Osteoblast (primary cell): ENCODE measurements around the gene MATCAP1. TPM values are rescaled to one million over a fixed set of nuclear protein-coding genes. Genes with fewer than 3 reads are reported as not detected.
A peak's percentile ranks its signal among the peaks of the same experiment; 100 is the strongest.

ENCODE experiments used
- DNase-seq: peaks from one replicate; pipeline ENCODE4 v3.0.0; 2011; ENCODE audit warnings: low spot score, mixed read lengths; ENCODE audit not compliant: insufficient read length; ENCODE audit errors: missing footprints
- H2AFZ ChIP-seq: 2 replicates; pipeline ENCODE4 v1.6.0; 2011; ENCODE audit warnings: mild to moderate bottlenecking, low read length
- H3K27ac ChIP-seq: 2 replicates; pipeline ENCODE4 v1.5.1; 2011; ENCODE audit warnings: mild to moderate bottlenecking, low read depth, low read length, moderate library complexity
- H3K27me3 ChIP-seq: 2 replicates; pipeline ENCODE4 v1.6.0; 2012; ENCODE audit warnings: mild to moderate bottlenecking, control low read depth, inconsistent platforms, low read length, moderate library complexity; ENCODE audit not compliant: insufficient read depth
- H3K36me3 ChIP-seq: 2 replicates; pipeline ENCODE4 v1.5.1; 2011; ENCODE audit warnings: mild to moderate bottlenecking, low read length, control low read depth, moderate library complexity; ENCODE audit not compliant: insufficient read depth
- H3K4me1 ChIP-seq: 2 replicates; pipeline ENCODE4 v1.5.1; 2011; ENCODE audit warnings: mild to moderate bottlenecking, low read length, control low read depth, moderate library complexity; ENCODE audit not compliant: insufficient read depth
- H3K4me2 ChIP-seq: 2 replicates; pipeline ENCODE4 v1.6.0; 2011; ENCODE audit warnings: mild to moderate bottlenecking, low read length; ENCODE audit not compliant: insufficient read depth
- H3K4me3 ChIP-seq: fragments of 200-600 bp; sonication (generic); 3 replicates; pipeline ENCODE4 v1.5.1; 2012; ENCODE audit warnings: mild to moderate bottlenecking, low read length, inconsistent platforms; ENCODE audit not compliant: insufficient read depth
- H3K79me2 ChIP-seq: 2 replicates; pipeline ENCODE4 v1.6.0; 2012; ENCODE audit warnings: mild to moderate bottlenecking, low read length, control low read depth, inconsistent platforms; ENCODE audit not compliant: insufficient read depth
- H3K9me3 ChIP-seq: 2 replicates; pipeline ENCODE4 v1.5.1; 2011; ENCODE audit warnings: low read depth, low read length, control low read depth
- H4K20me1 ChIP-seq: 2 replicates; pipeline ENCODE4 v1.6.0; 2012; ENCODE audit warnings: mild to moderate bottlenecking, low read length, control low read depth; ENCODE audit not compliant: insufficient read depth
- CTCF ChIP-seq: IDR thresholded peaks from 2 replicates; pipeline ENCODE4 v1.5.1; 2011; ENCODE audit warnings: mild to moderate bottlenecking, low read depth, low read length, moderate library complexity; ENCODE audit errors: extremely low read depth
- total RNA-seq: library from RNA; depleted of rRNA; stranded (reverse); fragments of >200 nt; gene quantifications from 2 replicates; pipeline ENCODE4 v1.2.3, GENCODE V29; 2012

Gene MATCAP1
- total RNA-seq, 1 donor: 3.6 TPM

GRCh38 chr16:67198238-67198734, 14.5 kb upstream of the MATCAP1 start:
- peaks cover 37% of the 10 kb centered on the region for H4K20me1 ChIP-seq
- peaks cover 54% of the 10 kb centered on the region for H3K36me3 ChIP-seq
- H3K4me1 ChIP-seq: peaks cover 8% of the 10 kb centered on the region
- no peak overlapping the region for H3K4me3 ChIP-seq
- H3K9me3 ChIP-seq: no peaks in the 10 kb centered on the region
- peaks cover 30% of the 10 kb centered on the region for H3K79me2 ChIP-seq
- no peak overlapping the region for H3K4me2 ChIP-seq
- no peak overlapping the region for H2AFZ ChIP-seq
- peak; percentile 99 for DNase-seq
- H3K27ac ChIP-seq: no peak overlapping the region
- H3K27me3 ChIP-seq: no peaks in the 10 kb centered on the region
- TF ChIP-seq CTCF: peak; percentile 83

GRCh38 chr16:67197704-67198103, 13.9 kb upstream of the MATCAP1 start:
- TF ChIP-seq CTCF: no peak
- H3K4me3 ChIP-seq: no peak overlapping the region
- peaks cover 52% of the 10 kb centered on the region for H3K36me3 ChIP-seq
- peaks cover 35% of the 10 kb centered on the region for H3K79me2 ChIP-seq
- peaks cover 14% of the 10 kb centered on the region for H3K4me1 ChIP-seq
- H3K27ac ChIP-seq: no peak overlapping the region
- peaks cover 43% of the 10 kb centered on the region for H4K20me1 ChIP-seq
- H2AFZ ChIP-seq: no peak overlapping the region
- H3K9me3 ChIP-seq: no peaks in the 10 kb centered on the region
- no peak overlapping the region for H3K4me2 ChIP-seq
- no peak for DNase-seq
- no peaks in the 10 kb centered on the region for H3K27me3 ChIP-seq

DNA sequence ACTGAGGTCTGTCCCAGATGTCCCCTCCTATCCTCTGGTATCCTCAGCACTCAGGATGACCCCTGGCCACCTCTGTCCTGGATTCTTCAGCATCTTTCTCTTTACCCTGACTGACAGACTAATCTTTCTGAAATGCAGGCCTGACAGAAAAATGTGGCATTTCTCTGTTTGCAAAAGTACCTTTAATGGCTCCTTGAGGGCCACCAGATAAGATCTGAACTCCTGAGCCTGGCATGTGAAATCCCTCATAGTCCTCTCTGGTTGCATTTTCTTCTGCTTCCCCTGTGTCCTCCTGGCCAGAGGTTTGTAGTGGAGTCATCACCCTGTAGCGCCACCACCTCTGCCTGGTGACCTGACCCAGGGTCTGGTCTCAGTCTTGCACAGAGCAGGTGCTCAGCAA, 13.1 kb upstream of the MATCAP1 start:
- H2AFZ ChIP-seq: no peak overlapping the region
- H3K79me2 ChIP-seq: peaks cover 42% of the 10 kb centered on the region
- no peak for DNase-seq
- H3K4me1 ChIP-seq: peaks cover 17% of the 10 kb centered on the region
- no peak overlapping the region for H3K27ac ChIP-seq
- no peaks in the 10 kb centered on the region for H3K9me3 ChIP-seq
- no peaks in the 10 kb centered on the region for H3K27me3 ChIP-seq
- H3K36me3 ChIP-seq: peaks cover 49% of the 10 kb centered on the region
- H4K20me1 ChIP-seq: peaks cover 46% of the 10 kb centered on the region
- H3K4me3 ChIP-seq: no peak overlapping the region
- no peak overlapping the region for H3K4me2 ChIP-seq
- no peak for TF ChIP-seq CTCF

GRCh38 chr16:67195676-67196075, 11.9 kb upstream of the MATCAP1 start:
- no peak overlapping the region for H2AFZ ChIP-seq
- no peak for TF ChIP-seq CTCF
- H3K9me3 ChIP-seq: no peaks in the 10 kb centered on the region
- peak; percentile 67 for DNase-seq
- peaks cover 49% of the 10 kb centered on the region for H3K36me3 ChIP-seq
- no peak overlapping the region for H3K4me2 ChIP-seq
- H3K27me3 ChIP-seq: no peaks in the 10 kb centered on the region
- peaks cover 42% of the 10 kb centered on the region for H3K79me2 ChIP-seq
- H3K4me3 ChIP-seq: no peak overlapping the region
- H3K27ac ChIP-seq: no peak overlapping the region
- peaks cover 27% of the 10 kb centered on the region for H3K4me1 ChIP-seq
- peaks cover 46% of the 10 kb centered on the region for H4K20me1 ChIP-seq
